Measurements from ENCODE around the gene DHRS7C.

DHRS7C gene

DNA sequence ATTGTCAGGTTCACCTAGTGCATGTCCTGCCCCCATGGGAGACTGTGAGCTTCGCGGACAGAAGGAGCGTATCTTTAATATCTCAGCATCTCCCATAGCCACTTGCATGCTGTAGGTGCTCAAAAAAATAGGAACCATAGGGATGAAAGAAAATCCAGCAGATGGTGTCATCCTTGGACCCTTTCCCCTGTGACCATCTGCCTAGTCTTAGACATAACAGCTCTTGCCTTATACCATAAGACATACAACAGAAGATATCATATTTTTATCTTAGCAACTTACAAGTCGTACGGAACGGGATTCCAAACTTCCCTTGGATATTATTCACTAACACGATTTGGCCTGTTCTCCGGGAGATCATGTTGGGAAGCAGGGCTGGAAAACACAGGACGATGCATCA, 14.5 kb downstream of the DHRS7C start:
- no peak for DNase-seq (ENCODE audit: low spot score)
- TF ChIP-seq CTCF (IDR thresholded peaks at IDR 0.05; ENCODE audit: extremely low read depth, missing control alignments): no peak

GRCh38 chr17:9772658-9773057, 18.7 kb downstream of the DHRS7C start:
- DNase-seq (ENCODE audit: low spot score): no peak
- TF ChIP-seq CTCF (IDR thresholded peaks at IDR 0.05; ENCODE audit: extremely low read depth, missing control alignments): no peak

DNA sequence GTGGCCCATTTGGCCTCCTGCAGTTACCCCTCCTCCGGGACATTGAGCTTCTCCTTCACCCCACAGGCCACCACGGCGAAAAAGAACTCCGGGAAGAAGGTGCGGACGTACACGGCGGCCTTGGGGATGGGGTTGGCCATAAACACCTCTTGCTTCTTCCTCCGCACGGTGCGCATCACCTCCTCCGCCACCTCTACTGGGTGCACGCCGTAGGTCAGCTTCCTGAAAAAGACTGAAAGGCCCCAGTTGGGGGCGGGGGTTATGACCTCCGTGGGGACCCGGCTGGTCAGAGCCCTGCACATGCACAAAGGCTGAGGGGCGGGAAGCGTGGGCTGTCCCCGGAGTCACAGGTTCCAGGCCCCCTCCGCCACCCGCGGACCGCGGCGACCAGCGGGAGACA, 19.9 kb downstream of the DHRS7C start:
- no peak for DNase-seq (ENCODE audit: low spot score)
- TF ChIP-seq CTCF (IDR thresholded peaks at IDR 0.05; ENCODE audit: extremely low read depth, missing control alignments): no peak

DNA sequence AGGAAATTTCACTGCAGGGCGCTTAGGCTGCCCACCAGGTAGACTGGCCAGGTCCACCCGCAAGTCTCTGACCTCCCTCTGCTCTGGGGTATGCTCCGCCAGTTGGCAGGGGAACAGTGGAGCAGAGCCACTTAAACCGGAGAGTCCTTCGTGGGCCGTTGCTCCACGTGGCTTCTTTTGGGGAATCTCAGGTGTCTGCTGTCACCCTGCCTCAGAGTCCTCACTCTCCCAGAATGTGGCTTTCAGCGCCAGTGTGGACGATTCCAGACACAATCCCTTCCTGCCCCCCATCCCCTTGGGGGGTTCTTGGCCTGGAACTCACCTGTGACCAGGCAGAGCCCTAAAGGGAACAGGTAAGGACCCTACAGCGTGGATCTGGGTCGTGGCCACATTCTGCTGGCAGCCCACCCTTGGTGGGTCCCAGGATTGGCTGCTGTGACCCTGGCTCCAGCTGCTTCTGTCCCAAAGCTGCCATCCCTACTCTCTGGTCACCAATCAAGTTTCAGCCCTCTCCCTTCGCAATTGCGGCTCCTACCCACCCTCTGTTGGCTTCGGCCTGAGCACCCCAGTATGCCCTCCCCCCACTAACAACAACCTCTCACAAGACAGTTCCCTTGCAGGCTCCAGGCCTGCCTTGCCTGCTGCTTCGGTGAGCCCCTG, 22.2 kb downstream of the DHRS7C start:
- no peak for DNase-seq (ENCODE audit: low spot score)
- no peak for TF ChIP-seq CTCF (IDR thresholded peaks at IDR 0.05; ENCODE audit: extremely low read depth, missing control alignments)

DNA sequence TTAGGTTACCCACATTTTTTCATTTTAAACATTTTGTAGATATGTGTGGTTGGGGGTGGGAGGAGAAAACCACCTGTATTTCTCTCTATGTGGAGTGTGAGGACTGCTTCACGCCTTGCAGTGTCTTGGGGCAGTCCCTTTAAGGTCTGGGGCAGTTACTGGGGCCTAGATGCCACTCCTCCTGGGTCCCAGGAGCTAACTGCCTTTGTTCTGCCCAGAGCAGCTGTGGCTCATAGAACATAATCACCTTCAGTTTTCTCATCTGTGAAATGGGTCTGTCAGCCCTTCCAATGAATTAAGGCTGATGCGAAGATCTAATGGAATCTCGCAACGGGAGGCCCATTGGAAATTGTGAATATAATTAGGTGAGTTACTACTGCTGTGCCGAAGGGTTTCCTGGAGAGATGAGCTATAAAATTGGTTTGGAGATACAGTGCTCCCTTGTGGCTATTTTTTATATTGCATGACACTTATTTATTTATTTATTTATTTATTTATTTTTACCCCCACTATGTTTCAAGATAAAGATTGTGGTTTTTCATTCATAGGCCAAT, 22.9 kb downstream of the DHRS7C start:
- TF ChIP-seq CTCF (IDR thresholded peaks at IDR 0.05; ENCODE audit: extremely low read depth, missing control alignments): no peak
- peak; percentile 64 for DNase-seq (ENCODE audit: low spot score)

DNA sequence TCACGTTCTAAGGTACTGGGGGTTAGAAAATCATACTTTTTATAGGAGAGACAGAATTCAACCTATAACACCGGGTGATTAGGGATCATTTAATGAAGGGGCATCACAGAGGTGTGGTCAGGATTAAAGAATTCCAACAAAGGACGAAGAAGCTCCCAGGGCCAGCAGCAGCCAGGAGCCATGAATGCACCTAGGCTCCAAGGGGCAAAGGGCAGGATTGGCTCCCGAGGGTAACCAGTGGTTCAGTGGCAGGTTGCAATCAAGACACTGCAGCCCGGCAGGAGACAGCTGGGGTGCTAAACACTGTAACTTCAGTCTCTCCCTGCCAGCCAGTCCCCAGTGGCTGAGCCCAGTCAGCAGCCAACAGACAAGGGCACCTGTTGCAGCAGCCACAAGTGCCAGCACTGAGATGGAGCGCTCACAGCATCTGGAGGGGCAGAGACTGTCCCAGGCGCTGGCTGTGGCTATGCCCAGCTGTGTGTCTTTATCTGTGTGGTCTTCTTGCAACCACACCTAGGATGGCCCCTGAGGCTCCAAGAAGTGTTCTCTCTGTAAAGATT, 23.9 kb downstream of the DHRS7C start:
- no peak for DNase-seq (ENCODE audit: low spot score)
- TF ChIP-seq CTCF (IDR thresholded peaks at IDR 0.05; ENCODE audit: extremely low read depth, missing control alignments): no peak

- no peak for TF ChIP-seq CTCF (IDR thresholded peaks at IDR 0.05; ENCODE audit: extremely low read depth, missing control alignments)
- DNase-seq (ENCODE audit: low spot score): no peak
Measured at GRCh38 chr17:9766970-9767369, 24.4 kb downstream of the DHRS7C start.

Measured in GM20000 (cell line).